H1 (cell line): ENCODE measurements around the gene C11orf71. TPM values are rescaled to one million over a fixed set of nuclear protein-coding genes. Genes with fewer than 3 reads are reported as not detected.

Source experiments
- CTCF ChIA-PET: fragments of 300-600 bp; sonication (Branson Sonifier 250); formaldehyde crosslinking; loops from one replicate; lab custom pipeline; 2021; ENCODE audit not compliant: partially characterized antibody; lab: Charles Lee
- POLR2A ChIA-PET: fragments of 300-600 bp; sonication (Branson Sonifier 250); formaldehyde crosslinking; loops from one replicate; lab custom pipeline; 2021; ENCODE audit warnings: inconsistent platforms; ENCODE audit not compliant: partially characterized antibody; lab: Charles Lee
- DNase-seq, 2 experiments: peaks; one replicate each; pipeline versions ENCODE4 v3.0.0 to v3.0.0-alpha.2; 2010 to 2022; ENCODE audit warnings: low spot score in 2 of 2, low read depth in 1 of 2, mixed read lengths in 1 of 2
- FAIRE-seq: peaks from 2 replicates; lab custom pipeline; 2011; peaks lifted over from hg19 to GRCh38; lab: Jason Lieb, UNC
- H2AFZ ChIP-seq: 2 replicates; pipeline ENCODE4 v1.8.1; 2012; ENCODE audit warnings: low read length, inconsistent platforms
- H2AK5ac ChIP-seq: 2 replicates; pipeline ENCODE4 v1.6.1; 2013; ENCODE audit warnings: low read depth, low read length
- H2BK120ac ChIP-seq: replicated peaks from 2 replicates; pipeline ENCODE3; 2013; ENCODE audit warnings: low read depth, low read length, inconsistent platforms
- H2BK12ac ChIP-seq: 2 replicates; pipeline ENCODE4 v1.6.1; 2013; ENCODE audit warnings: low read depth, low read length
- H2BK15ac ChIP-seq: 2 replicates; pipeline ENCODE4 v1.6.1; 2013; ENCODE audit warnings: low read length
- H2BK20ac ChIP-seq: 2 replicates; pipeline ENCODE4 v1.6.1; 2013; ENCODE audit warnings: low read length
- H2BK5ac ChIP-seq: 2 replicates; pipeline ENCODE4 v1.6.1; 2013; ENCODE audit warnings: low read depth, low read length
- H3K14ac ChIP-seq: 2 replicates; pipeline ENCODE4 v1.6.1; 2013; ENCODE audit warnings: inconsistent platforms; ENCODE audit not compliant: insufficient read length
- H3K18ac ChIP-seq: 2 replicates; pipeline ENCODE4 v1.6.1; 2013; ENCODE audit warnings: low read length; ENCODE audit errors: extremely low read depth
- H3K23ac ChIP-seq: 2 replicates; pipeline ENCODE4 v1.6.1; 2013; ENCODE audit warnings: inconsistent platforms; ENCODE audit not compliant: insufficient read length
- H3K23me2 ChIP-seq: 2 replicates; pipeline ENCODE4 v1.6.1; 2013; ENCODE audit warnings: low read depth, low read length
- H3K27ac ChIP-seq: 2 replicates; pipeline ENCODE4 v1.6.1; 2011; ENCODE audit warnings: low read depth, low read length, inconsistent platforms
- H3K27me3 ChIP-seq, 4 experiments: replicated peaks in 1 of 4; 1 replicate in 1 of 4; 2 replicates in 3 of 4; pipeline versions ENCODE4 v1.6.1 to v1.8.1; 2011 to 2013; ENCODE audit warnings: low read length in 3 of 4, mild to moderate bottlenecking in 3 of 4, inconsistent platforms in 2 of 4, mixed read lengths in 2 of 4, moderate library complexity in 1 of 4; ENCODE audit not compliant: control insufficient read depth in 3 of 4, insufficient read depth in 3 of 4; ENCODE audit errors: extremely low read depth in 1 of 4
- H3K36me3 ChIP-seq, 4 experiments: 2 replicates each; pipeline versions ENCODE4 v1.6.1 to v1.8.1; 2011 to 2013; ENCODE audit warnings: mild to moderate bottlenecking in 4 of 4, low read length in 3 of 4, moderate library complexity in 2 of 4, control low read depth in 1 of 4, inconsistent platforms in 1 of 4; ENCODE audit not compliant: insufficient read depth in 4 of 4, control insufficient read depth in 2 of 4
- H3K4ac ChIP-seq: replicated peaks from 2 replicates; pipeline ENCODE3; 2013; ENCODE audit warnings: low read length, low read depth, mixed read lengths, inconsistent platforms; ENCODE audit not compliant: insufficient read length
- H3K4me1 ChIP-seq, 4 experiments: replicated peaks in 1 of 4; 1 replicate in 1 of 4; 2 replicates in 3 of 4; pipeline versions ENCODE4 v1.6.1 to v1.8.1; 2011 to 2013; ENCODE audit warnings: low read length in 3 of 4, inconsistent platforms in 2 of 4, mixed read lengths in 1 of 4; ENCODE audit not compliant: insufficient read depth in 4 of 4, control insufficient read depth in 3 of 4
- H3K4me2 ChIP-seq, 2 experiments: 2 replicates each; pipeline versions ENCODE4 v1.6.1 to v1.8.1; 2011 to 2013; ENCODE audit warnings: low read depth in 2 of 2, low read length in 2 of 2, control low read depth in 1 of 2, inconsistent platforms in 1 of 2, mild to moderate bottlenecking in 1 of 2; ENCODE audit not compliant: insufficient read depth in 1 of 2
- H3K4me3 ChIP-seq, 4 experiments: fragments of 200-600, 300-600 bp in 1 of 4; sonication (generic), shearing (Covaris generic), sonication (Bioruptor Twin) in 1 of 4; 2 replicates each; pipeline versions ENCODE4 v1.5.1 to v1.8.1; 2011 to 2016; ENCODE audit warnings: low read length in 4 of 4, low read depth in 3 of 4, control low read depth in 2 of 4, inconsistent platforms in 2 of 4, mild to moderate bottlenecking in 2 of 4, mixed read lengths in 1 of 4, moderate library complexity in 1 of 4; ENCODE audit not compliant: insufficient read depth in 2 of 4; ENCODE audit errors: extremely low read depth in 1 of 4
- H3K56ac ChIP-seq: replicated peaks from 2 replicates; pipeline ENCODE3; 2013; ENCODE audit warnings: low read depth, mild to moderate bottlenecking, mixed read lengths, low read length, inconsistent platforms; ENCODE audit not compliant: insufficient read length
- H3K79me1 ChIP-seq: 2 replicates; pipeline ENCODE4 v1.6.1; 2013; ENCODE audit warnings: low read depth, low read length, control low read depth
- H3K79me2 ChIP-seq, 2 experiments: 2 replicates each; pipeline versions ENCODE4 v1.6.1 to v1.8.1; 2012 to 2013; ENCODE audit warnings: low read length in 2 of 2, mild to moderate bottlenecking in 2 of 2, inconsistent platforms in 1 of 2; ENCODE audit not compliant: insufficient read depth in 2 of 2, control insufficient read depth in 1 of 2
- H3K9ac ChIP-seq, 4 experiments: replicated peaks in 1 of 4; 1 replicate in 1 of 4; 2 replicates in 3 of 4; pipeline versions ENCODE4 v1.6.1 to v1.8.1; 2011 to 2013; ENCODE audit warnings: low read depth in 3 of 4, low read length in 3 of 4, control low read depth in 2 of 4, mild to moderate bottlenecking in 2 of 4, moderate library complexity in 2 of 4, inconsistent platforms in 1 of 4; ENCODE audit errors: extremely low read depth in 1 of 4
- H3K9me3 ChIP-seq, 2 experiments: 2 replicates each; pipeline versions ENCODE4 v1.6.1 to v1.8.1; 2012 to 2013; ENCODE audit warnings: mild to moderate bottlenecking in 2 of 2, moderate library complexity in 2 of 2, control low read depth in 1 of 2, inconsistent platforms in 1 of 2, low read depth in 1 of 2, low read length in 1 of 2, mixed read lengths in 1 of 2; ENCODE audit not compliant: insufficient read depth in 2 of 2
- H4K20me1 ChIP-seq, 2 experiments: replicated peaks in 1 of 2; 2 replicates each; pipeline versions ENCODE3 to v1.8.1; 2011 to 2013; ENCODE audit warnings: inconsistent platforms in 2 of 2, low read length in 2 of 2, mild to moderate bottlenecking in 1 of 2; ENCODE audit not compliant: insufficient read depth in 2 of 2, control insufficient read depth in 1 of 2
- H4K5ac ChIP-seq: 2 replicates; pipeline ENCODE4 v1.6.1; 2013; ENCODE audit warnings: low read length, low read depth, mixed read lengths, inconsistent platforms; ENCODE audit not compliant: insufficient read length
- H4K8ac ChIP-seq: 2 replicates; pipeline ENCODE4 v1.8.0; 2013; ENCODE audit warnings: mild to moderate bottlenecking, moderate library complexity, low read length, inconsistent platforms; ENCODE audit not compliant: insufficient read depth; ENCODE audit errors: extremely low read depth
- H4K91ac ChIP-seq: replicated peaks from 2 replicates; pipeline ENCODE3; 2013; ENCODE audit warnings: low read length, mixed read lengths, inconsistent platforms; ENCODE audit not compliant: insufficient read length
- BRCA1 ChIP-seq: IDR thresholded peaks from 2 replicates; pipeline ENCODE4 v1.6.1; 2012; ENCODE audit warnings: low read depth, low read length, improper control_type of control experiment
- EP300 ChIP-seq, 2 experiments: IDR thresholded peaks; 1 replicate in 1 of 2; 2 replicates in 1 of 2; pipeline ENCODE4 v1.6.1; 2011 to 2012; ENCODE audit warnings: low read depth in 2 of 2, low read length in 2 of 2, mild to moderate bottlenecking in 2 of 2, borderline replicate concordance in 1 of 2, inconsistent platforms in 1 of 2, moderate library complexity in 1 of 2
- GTF2F1 ChIP-seq: IDR thresholded peaks from 2 replicates; pipeline ENCODE4 v1.6.1; 2012; ENCODE audit warnings: low read depth, low read length, improper control_type of control experiment, borderline replicate concordance
- PHF8 ChIP-seq: fragments of 200-600 bp; sonication (generic); conservative IDR thresholded peaks from 2 replicates; pipeline ENCODE4 v1.7.1; 2012; ENCODE audit warnings: low read depth, mild to moderate bottlenecking, inconsistent platforms, low read length, moderate library complexity
- SAP30 ChIP-seq: fragments of 300-600 bp; sonication (generic); IDR thresholded peaks from 2 replicates; pipeline ENCODE4 v1.7.1; 2012; ENCODE audit warnings: low read length, moderate library complexity, mild to moderate bottlenecking, inconsistent platforms; ENCODE audit not compliant: insufficient read depth, insufficient replicate concordance
- SP1 ChIP-seq: IDR thresholded peaks from 2 replicates; pipeline ENCODE4 v1.6.1; 2011; ENCODE audit warnings: low read depth, low read length
- TAF7 ChIP-seq: optimal IDR thresholded peaks from 2 replicates; pipeline ENCODE3; 2011; ENCODE audit warnings: low read depth, mild to moderate bottlenecking, inconsistent platforms, low read length, moderate library complexity, borderline replicate concordance
- TBP ChIP-seq: IDR thresholded peaks from 2 replicates; pipeline ENCODE4 v1.6.1; 2011; ENCODE audit warnings: low read depth, low read length, improper control_type of control experiment
- TCF12 ChIP-seq: IDR thresholded peaks from 2 replicates; pipeline ENCODE4 v1.6.1; 2011; ENCODE audit warnings: low read depth, mild to moderate bottlenecking, low read length
- WGBS, 2 experiments: shearing (Covaris generic) in 1 of 2; methylation state at CpG; one replicate each; pipeline versions ENCODE4 v1.1.6 to v1.1.7; 2013 to 2015; ENCODE audit warnings: low lambda C conversion rate in 2 of 2, mixed read lengths in 2 of 2, inconsistent platforms in 1 of 2, low coverage in 1 of 2, missing lambda C conversion rate in 1 of 2; ENCODE audit not compliant: insufficient replicate concordance in 2 of 2, insufficient coverage in 1 of 2, insufficient read length in 1 of 2; ENCODE audit errors: extremely low coverage in 1 of 2, missing lambda C conversion rate in 1 of 2; 5-methylcytosine and 5-hydroxymethylcytosine counted together
- polyA plus RNA-seq, 7 experiments: library from polyadenylated mRNA; depleted of rRNA in 3 of 7; stranded (reverse) in 5 of 7; unstranded in 2 of 7; fragments of >200 nt in 5 of 7; fragments of 200-250 nt in 2 of 7; gene quantifications; 1 replicate in 5 of 7; 2 replicates in 1 of 7; 4 replicates in 1 of 7; pipeline versions ENCODE4 v1.2.1 to v1.2.3, GENCODE V29; 2011 to 2013; ENCODE audit warnings: missing spikeins in 2 of 7, mixed read lengths in 2 of 7
- total RNA-seq: library from RNA; stranded (reverse); fragmentation: NEBNext Ultra II Directional; extraction: Animal tissue kit (Norgen Biotek cat#: 25700); gene quantifications from 2 replicates; pipeline ENCODE4 v1.2.1, GENCODE V29; 2021

Gene C11orf71
- total and polyA plus RNA-seq, 2 of the 8 experiments (the other 6 are each of a cell fraction or from before 2014, with no cell fraction given) = 5.4 to 8.7 TPM

GRCh38 chr11:114412946-114413345 is 12.6 kb upstream of the C11orf71 start:
- no peak overlapping the region for H3K14ac ChIP-seq
- H3K4me3 ChIP-seq = no peak overlapping the region
- no peak overlapping the region for H4K91ac ChIP-seq
- no peaks in the 10 kb centered on the region for H3K23me2 ChIP-seq
- no peak overlapping the region for H3K18ac ChIP-seq
- H4K20me1 ChIP-seq = peaks cover 0 to 1% of the 10 kb centered on the region in 2 experiments
- no peak overlapping the region for H4K5ac ChIP-seq
- FAIRE-seq (no peak), DNase-seq (no peak)
- no peak overlapping the region for H3K27ac ChIP-seq
- H3K79me1 ChIP-seq = no peaks in the 10 kb centered on the region
- no peak overlapping the region for H4K8ac ChIP-seq
- 0 out of 2 replicates have a peak overlapping the region, but pooled peaks have one; percentile 55 for H2BK12ac ChIP-seq
- POLR2A ChIA-PET = interaction anchor here (1.5 to 3.8 kb wide), 5 partner anchors 9 to 26 kb away, joined by 3 to 14 read pairs (median 8); partner anchors contain the start of genes C11orf71, RBM7 and REXO2
- no peak overlapping the region for H2AFZ ChIP-seq
- no peaks in the 10 kb centered on the region for H3K79me2 ChIP-seq
- WGBS, 2 experiments = 91% methylated on average over 4 of the region's 4 CpGs; no CpG with 5 or more reads in 1 of the 2 experiments
- H2BK15ac ChIP-seq = no peak overlapping the region
- H3K9ac ChIP-seq = no peak overlapping the region
- TF ChIP-seq SP1 (no peak), SAP30 (no peak), GTF2F1 (no peak), TAF7 (no peak), TCF12 (no peak), PHF8 (no peak), EP300 (IDR thresholded peaks at IDR 0.05; ENCODE audit: borderline replicate concordance in 1 of 2, low read depth in 2 of 2, low read length in 2 of 2) (no peak), TBP (no peak), BRCA1 (no peak)
- H3K36me3 ChIP-seq = peaks cover 0 to 30% (median 17%) of the 10 kb centered on the region in 4 experiments; a peak in 5 of 8 replicates
- no peak overlapping the region for H3K4ac ChIP-seq
- no peak overlapping the region for H2AK5ac ChIP-seq
- CTCF ChIA-PET = no interaction called here
- no peak overlapping the region for H3K4me2 ChIP-seq
- H2BK120ac ChIP-seq = no peak overlapping the region
- H2BK5ac ChIP-seq = no peak overlapping the region
- no peaks in the 10 kb centered on the region for H3K27me3 ChIP-seq
- no peak overlapping the region for H3K56ac ChIP-seq
- no peak overlapping the region for H3K23ac ChIP-seq
- H3K9me3 ChIP-seq = no peaks in the 10 kb centered on the region
- no peak overlapping the region for H2BK20ac ChIP-seq
- H3K4me1 ChIP-seq = peaks cover 0 to 3% (median 2%) of the 10 kb centered on the region in 4 experiments; a peak in 5 of 7 replicates
